GM12892 (cell line): Measurements from ENCODE around the gene DCLK1.

Source experiments
- POLR2A ChIP-seq: IDR thresholded peaks from 2 replicates; pipeline ENCODE4 v1.6.1; 2011; ENCODE audit warnings: low read depth, low read length, control low read depth
- POLR2AphosphoS5 ChIP-seq: IDR thresholded peaks from 2 replicates; pipeline ENCODE4 v1.6.1; 2011; ENCODE audit warnings: low read depth, low read length, control low read depth
- TAF1 ChIP-seq: IDR thresholded peaks from 2 replicates; pipeline ENCODE4 v1.6.1; 2011; ENCODE audit warnings: low read depth, mild to moderate bottlenecking, control low read depth, low read length, borderline replicate concordance

DNA sequence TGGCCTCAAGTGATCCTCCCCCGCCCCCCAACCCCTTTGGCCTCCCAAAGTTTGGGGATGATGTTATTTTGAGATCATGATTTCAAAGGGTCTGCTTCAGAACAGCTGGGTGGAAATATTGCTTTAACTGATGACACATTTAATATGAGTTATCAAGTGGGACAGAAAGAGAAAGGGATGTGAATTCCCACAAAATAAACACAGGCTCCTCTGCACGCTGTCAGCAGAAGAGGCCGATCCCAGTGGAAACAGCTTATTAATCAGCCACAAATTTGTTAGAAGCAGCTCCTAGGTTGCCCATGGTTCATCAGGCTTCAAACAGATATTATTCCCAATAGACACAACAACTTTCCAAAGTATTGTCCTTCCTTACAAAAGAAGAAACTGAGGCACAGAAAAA lies 4.7 kb downstream of the DCLK1 start:
- TF ChIP-seq POLR2A (no peak), TAF1 (no peak), POLR2AphosphoS5 (no peak)
